Measurements from ENCODE around the gene PLCB3. TPM values are rescaled to one million over a fixed set of nuclear protein-coding genes. Genes with fewer than 3 reads are reported as not detected.

Gene PLCB3
- total RNA-seq, 1 donor from 2014 or later = 11.5 TPM

DNA sequence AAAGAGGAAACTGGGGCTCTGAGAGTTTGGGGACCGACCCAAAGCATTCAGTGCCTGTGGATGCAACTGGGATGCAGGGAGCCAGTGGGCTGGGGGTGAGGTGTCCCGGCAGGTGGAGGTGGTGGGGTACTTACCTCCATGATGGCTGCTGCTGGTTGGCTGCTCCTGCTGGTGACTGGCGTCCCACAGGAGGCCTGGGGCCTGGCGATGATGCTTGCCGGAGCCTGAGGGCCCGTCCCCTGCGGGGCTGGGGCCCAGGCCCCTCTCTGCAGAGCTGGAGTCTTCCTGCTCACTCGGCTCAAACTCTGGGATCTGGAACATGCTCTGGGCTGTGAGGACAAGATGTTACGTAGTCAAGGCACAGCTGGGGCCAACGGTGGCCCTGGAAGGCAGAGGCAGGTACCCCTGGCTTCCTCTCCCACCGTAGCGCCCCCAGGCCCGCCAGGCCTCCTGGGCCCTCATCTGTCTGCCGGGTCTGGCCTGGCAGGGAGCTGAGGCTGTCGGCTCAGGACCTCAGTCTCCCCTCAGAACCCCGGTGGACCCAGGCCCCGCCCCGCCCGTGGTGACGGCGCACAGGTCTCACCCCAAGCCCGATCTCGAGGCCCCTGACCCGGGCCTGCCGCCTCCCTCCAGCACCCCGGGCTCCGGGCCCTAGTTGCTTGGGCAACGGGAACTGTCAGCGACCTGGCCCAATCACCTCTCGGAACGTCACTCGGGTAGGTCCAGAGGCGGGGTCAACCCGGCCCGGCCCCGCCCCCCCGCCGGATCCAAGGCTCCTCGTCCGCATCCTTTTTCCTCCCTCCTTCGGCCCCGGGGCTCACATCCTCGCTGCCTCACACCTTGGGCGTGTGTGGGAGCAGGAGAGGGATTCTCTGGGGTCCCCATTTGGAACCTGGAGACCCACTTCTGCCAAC, 33.0 kb downstream of the PLCB3 start, which contains the start of gene BAD:
TSS of gene BAD (minus strand) at position 618 of the 914 bp plus-strand sequence. CDS start at position 321, 297 bp downstream.
- intact Hi-C loops (cut with micrococcal nuclease) = loop anchor here (1.0 kb wide), 4 partner anchors 33 to 99 kb away; partner anchors contain the start of gene PLCB3

DNA sequence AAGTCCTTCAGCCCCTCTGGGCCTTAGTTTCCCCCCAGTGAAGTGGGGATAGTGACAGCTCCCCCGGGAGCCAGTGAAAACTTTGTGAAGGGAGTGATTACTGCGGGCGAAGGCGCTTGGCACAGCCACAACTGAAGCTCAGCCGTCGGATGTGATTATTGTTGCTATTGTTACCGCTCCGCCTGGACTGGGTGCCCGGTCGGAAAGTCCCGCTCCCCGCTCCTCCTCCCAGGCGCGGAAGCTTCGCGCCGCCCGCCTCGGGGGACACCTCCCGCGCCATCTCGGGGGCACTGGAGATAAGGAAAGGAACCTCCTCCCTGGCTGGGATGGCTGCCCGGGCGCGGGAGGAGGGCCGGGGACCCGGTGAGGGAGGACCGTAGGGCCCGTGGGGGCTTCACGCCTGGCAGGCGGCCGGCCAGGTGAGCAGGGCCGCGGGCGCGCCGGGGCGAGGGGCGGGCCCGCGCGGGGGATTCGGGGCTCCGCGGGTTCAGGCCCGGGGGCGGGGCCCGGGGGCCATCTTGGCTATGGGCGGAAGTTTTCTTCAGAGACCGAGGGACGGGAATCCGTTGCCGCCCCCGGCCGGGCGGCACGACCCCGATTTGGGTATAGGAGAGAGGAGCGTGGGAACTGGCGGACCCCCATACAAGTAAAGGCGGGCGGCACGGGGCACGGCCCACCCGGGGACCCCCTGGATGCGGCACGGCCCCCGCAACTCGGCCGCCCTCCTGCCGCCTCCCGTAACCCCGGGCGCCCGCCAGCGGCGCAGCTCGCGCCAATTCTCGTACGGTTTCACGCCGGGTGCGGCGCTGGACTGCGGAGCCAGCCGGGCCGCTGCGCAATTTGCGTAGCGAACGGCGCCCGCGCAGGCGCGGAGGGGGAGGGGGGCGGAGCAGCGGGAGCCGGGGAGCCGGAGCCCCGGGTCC, 33.9 kb downstream of the PLCB3 start, which contains the start of gene GPR137:
TSS of gene GPR137 (plus strand) at position 887 of the 923 bp plus-strand sequence. CDS start 677 bp downstream, outside the sequence.
- intact Hi-C loops (cut with micrococcal nuclease) = loop anchor here (1.0 kb wide), 8 partner anchors 15 to 100 kb away; partner anchors contain the start of genes ESRRA, FKBP2, PLCB3 and TRMT112

DNA sequence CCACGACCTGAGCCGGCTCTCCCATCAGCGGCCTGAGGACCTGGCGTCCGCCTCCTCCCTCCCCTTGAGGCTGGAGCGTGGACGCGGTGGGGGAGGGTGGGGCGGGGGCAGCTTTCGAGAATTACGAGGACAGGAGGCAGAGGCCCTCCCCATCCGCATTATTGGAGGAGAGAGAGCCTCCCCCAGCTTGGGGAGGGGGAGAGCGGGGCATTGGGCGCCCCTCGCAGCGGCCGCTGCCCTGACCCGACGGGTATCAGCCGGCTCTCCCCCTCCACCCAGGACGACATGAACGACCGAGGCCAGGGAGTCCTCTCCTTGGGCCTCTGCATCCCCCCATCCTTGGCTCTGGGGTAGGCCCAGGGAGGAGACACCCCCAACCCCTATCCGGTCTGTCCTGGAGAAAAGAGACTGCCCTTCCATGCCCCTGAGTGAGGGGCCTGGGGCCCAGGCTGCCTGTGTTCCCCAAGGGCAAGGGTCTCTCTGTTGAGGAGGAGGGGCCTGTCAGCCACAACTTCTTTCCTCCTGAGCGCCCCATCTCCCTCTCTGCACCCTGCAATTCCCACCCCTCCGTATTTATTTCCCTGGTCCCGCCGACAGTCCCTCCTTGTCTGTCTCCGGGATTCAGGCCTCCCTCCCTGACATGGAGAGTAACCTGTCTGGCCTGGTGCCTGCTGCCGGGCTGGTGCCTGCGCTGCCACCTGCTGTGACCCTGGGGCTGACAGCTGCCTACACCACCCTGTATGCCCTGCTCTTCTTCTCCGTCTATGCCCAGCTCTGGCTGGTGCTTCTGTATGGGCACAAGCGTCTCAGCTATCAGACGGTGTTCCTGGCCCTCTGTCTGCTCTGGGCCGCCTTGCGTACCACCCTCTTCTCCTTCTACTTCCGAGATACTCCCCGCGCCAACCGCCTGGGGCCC, 34.8 kb downstream of the PLCB3 start:
- intact Hi-C loops (cut with micrococcal nuclease) = loop anchor here (1.0 kb wide), 4 partner anchors 16 to 45 kb away; partner anchors contain the start of genes ESRRA, FKBP2 and TRMT112

DNA sequence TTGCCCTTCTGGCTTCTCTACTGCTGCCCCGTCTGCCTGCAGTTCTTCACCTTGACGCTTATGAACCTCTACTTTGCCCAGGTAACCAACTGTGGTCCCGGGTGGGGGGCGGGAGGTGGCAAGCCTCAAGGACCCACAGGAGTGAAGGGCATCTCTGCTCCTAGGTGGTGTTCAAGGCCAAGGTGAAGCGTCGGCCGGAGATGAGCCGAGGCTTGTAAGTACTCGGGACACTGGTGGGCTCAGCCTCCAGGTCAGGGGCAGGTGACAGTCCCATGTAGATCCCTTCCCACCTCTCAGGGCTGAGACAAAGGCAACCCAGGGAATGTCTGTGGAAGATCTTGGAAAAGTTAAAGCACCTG, 35.5 kb downstream of the PLCB3 start:
- intact Hi-C loops (cut with micrococcal nuclease) = no loop called here

DNA sequence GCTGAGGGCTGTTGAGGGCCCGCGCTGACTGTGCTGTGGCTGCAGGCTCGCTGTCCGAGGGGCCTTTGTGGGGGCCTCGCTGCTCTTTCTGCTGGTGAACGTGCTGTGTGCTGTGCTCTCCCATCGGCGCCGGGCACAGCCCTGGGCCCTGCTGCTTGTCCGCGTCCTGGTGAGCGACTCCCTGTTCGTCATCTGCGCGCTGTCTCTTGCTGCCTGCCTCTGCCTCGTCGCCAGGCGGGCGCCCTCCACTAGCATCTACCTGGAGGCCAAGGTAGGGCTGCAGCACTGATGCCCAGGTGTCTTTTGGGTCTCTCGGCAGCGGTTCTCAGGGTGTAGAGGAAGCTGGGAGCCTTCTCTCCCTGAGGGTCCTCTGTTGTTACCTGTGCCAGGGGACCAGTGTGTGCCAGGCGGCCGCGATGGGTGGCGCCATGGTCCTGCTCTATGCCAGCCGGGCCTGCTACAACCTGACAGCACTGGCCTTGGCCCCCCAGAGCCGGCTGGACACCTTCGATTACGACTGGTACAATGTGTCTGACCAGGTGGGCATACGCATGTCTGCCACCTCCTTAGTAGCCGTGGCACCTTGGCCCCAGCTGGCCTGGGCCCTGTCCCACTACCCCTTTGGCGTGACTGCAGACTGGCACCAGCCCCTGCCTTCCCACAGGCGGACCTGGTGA, 36.5 kb downstream of the PLCB3 start:
- intact Hi-C loops (cut with micrococcal nuclease) = no loop called here

DNA sequence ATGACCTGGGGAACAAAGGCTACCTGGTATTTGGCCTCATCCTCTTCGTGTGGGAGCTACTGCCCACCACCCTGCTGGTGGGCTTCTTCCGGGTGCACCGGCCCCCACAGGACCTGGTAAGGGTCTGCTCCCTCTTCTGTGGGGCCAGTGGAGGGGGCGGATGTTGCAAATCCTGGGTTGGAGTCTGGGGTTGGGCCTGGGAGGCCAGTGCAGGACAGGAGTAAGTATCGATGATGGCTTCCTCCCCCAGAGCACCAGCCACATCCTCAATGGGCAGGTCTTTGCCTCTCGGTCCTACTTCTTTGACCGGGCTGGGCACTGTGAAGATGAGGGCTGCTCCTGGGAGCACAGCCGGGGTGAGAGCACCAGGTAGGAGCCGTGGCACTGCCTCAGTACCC, 37.0 kb downstream of the PLCB3 start:
- intact Hi-C loops (cut with micrococcal nuclease) = no loop called here

DNA sequence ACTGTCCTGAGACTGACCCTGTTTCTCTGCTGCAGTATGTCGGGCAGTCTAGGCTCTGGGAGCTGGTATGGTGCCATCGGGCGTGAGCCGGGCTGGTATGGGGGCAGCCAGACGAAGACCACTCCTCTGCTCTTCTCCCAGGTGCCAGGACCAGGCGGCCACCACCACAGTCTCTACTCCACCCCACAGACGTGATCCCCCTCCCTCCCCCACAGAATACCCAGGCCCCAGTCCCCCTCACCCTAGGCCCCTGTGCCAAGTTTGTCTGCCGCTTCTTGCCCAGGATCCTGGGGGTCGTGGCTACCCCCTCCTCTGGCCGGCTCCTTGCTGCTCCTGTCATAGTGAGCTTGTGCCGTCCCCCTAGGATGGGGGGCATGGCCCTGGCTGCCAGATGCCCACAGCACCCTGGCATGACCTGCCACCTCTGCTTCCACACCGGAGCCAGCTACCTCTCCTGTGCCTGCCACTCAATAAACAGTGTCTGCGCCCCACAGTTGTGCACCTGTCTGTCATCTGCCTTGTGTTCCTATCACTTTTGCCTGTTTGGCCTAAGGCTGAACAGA, 37.8 kb downstream of the PLCB3 start:
- intact Hi-C loops (cut with micrococcal nuclease) = no loop called here

DNA sequence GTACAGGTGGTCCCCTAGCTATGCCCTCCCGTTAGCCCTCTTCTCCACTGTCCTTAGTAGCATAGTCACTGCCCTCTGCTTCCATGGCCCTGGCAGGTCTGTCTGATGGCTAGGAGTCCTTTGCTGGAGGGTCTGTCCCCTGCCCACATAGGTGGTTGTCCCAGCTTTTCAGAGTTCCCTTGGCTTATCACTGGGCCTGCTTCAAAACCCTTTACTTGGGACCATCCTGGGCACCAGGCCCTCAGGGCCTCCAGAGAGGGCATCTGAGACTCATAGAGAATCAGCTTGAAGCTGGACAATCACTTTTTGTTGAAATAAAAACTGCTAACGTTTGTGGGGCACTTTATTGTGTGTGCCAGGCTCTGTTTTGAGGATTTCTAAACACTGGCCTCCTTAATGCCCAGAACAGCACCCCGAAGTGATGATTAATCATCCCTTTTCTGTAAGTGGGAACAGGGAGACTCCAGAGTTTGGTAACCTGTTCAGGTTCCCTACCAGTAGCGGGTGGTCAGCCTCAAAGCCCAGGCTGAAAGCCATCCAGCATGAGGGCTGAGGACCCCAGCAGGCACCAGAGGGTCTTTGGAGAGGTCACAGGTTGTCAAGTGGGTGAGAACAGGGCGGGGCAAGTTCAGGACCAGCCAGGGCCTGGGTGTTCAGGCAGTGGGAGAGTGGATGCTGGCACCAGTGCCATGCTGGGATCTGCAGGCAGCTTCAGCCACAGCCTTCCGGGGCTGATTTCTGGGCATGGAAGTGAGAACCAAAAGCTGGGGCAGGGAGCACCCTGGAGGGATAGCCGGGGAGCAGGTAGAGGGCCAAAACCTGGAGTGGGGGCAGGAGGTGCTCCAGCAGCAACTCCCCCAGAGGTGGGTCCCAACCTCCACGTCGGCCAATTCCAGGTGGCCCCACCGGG, 39.3 kb downstream of the PLCB3 start:
- intact Hi-C loops (cut with micrococcal nuclease) = no loop called here

DNA sequence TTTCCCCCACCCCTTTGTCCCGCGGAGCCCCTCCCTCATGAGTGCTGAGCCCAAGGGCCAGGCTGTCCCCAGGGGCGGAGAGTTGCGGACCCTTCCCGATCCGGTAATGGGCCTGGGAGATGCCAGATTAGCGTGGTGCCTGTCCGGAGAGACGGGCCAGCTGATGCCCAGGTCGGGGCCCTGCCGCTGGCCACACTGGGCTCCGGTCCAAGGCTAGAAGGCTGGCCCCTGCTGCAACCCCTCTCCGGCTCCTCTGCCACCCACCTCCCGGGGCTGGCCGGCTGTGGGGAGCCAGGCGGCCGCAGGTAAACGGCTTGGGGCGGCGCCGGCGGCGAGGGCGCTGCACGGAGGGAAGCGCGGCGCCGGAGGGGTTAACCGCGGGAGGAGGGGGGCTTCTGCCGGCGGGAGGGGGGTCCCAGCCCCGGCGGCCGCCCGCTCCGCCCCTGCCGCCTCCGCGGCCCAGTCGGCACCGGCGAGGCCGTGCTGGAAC, 40.0 kb downstream of the PLCB3 start, which contains the start of gene KCNK4:
TSS of gene KCNK4 (plus strand) at position 41 of the 490 bp plus-strand sequence. CDS start 1,717 bp downstream, outside the sequence.
- intact Hi-C loops (cut with micrococcal nuclease) = no loop called here

DNA sequence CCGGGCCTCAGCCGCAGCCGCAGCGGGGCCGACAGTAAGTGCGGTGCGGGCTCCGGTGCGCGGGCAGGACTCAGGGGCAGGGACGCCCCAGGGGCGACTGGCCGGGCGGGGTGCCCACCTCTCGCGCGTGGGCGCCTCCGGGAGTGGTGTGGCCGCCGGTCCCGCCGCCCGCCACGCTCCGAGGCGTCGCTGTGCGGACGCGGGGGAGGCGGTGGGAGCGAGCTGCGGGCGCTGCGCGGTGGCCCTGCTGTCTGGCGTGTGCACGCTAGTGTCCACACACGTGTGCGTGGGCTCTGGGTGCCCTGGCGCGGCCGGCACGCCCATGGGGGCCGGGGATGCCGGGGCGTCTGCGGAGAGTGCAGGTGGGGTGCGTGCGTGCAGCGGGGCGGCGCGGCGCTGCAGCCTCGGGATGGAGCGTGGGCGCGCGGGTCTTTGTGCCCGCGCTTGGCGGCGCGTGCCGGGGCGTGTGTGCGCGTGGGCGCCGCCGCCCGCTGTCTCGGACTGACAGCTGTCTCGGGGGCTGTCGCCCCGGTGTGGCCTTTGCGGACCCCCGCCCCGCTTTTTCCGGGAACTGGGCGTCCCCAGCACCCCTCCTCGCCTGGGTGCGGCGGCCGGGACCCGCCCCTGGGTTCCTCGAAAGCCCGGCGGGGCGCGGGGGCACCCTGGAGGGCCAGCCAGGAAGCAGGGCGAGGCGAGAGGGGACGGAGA, 40.6 kb downstream of the PLCB3 start:
- intact Hi-C loops (cut with micrococcal nuclease) = no loop called here

DNA sequence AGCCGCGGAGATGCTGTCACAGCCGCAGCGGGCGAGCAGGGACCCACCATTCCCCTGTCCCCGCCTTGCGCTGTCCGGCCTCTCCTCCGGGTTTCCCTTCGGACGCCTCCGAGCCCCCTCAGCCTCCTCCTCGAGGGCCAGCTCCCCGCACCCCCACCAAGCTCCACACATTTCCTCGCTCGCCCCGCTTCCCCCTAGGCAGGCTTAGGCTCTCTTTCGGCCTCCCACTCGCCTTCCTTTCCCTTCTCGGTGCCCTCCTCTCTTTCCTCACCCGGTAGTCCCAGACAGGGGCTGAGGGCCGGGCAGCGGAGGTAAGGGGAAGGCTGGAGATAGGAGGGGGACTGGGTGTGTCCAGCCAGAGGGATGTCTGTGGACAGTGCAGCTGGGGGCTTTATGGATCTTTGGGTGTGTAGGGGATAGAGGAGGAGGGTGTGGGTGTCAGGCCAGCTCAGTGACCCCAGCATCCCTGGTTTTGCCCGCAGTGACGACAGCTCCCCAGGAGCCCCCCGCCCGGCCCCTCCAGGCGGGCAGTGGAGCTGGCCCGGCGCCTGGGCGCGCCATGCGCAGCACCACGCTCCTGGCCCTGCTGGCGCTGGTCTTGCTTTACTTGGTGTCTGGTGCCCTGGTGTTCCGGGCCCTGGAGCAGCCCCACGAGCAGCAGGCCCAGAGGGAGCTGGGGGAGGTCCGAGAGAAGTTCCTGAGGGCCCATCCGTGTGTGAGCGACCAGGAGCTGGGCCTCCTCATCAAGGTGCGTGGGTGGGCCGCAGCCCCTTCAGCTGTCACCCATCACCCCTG, 41.3 kb downstream of the PLCB3 start:
- intact Hi-C loops (cut with micrococcal nuclease) = no loop called here

DNA sequence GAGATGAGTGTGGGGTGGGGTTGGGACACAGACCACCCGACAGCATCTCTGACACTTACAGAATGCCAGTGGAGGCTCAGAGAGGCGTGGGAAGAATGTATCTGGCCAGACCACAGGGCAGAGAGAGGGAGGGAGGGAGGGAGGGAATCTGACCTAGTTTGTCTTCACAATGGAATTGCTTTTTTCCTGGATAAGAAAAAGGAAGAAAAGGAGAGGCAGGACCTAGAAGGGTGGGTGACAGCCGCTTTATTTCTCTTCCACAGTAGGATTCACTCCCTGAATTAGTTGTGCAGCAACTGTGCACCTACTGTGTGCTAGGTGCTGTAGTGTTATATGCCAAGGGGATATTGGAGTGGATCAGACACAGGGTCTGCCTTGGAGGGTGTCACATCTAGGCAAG, 43.4 kb downstream of the PLCB3 start:
- intact Hi-C loops (cut with micrococcal nuclease) = no loop called here

DNA sequence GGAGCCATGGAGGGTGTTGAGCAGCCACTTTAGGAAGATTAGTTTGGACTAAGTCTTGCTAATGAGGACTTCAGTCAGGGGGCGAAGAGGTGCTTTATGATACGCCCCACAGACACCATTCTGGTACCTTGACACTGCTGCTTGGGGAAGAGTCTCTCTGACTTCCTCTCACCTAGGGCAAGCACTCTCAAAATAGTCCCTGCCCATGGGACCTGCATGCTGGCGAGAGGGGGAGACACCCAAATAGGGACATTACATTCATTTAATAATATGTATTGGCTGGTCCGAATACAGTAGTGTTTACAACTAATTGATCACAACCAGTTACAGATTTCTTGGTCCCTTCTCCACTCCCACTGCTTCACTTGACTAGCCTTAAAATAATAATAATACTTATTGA, 44.4 kb downstream of the PLCB3 start:
- intact Hi-C loops (cut with micrococcal nuclease) = no loop called here

DNA sequence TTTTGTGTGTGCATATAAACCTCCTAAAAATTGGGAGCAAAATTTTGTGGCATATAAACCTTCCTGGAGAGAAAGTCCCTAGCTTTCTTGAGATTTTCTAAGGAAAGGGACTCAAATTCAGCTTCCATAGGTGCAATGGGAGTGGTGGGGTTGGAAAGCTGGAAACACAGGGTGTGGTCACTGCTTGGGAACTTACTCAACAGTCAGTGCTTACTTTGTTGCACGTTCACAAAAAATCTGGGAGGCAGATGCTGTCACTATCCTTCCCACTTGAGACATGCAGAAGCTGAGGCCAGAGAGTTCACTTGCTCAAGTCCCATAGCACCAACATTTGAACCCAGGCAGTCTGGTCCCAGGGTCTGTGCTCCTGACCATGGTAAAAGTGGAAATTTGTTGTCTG, 44.9 kb downstream of the PLCB3 start:
- intact Hi-C loops (cut with micrococcal nuclease) = no loop called here

DNA sequence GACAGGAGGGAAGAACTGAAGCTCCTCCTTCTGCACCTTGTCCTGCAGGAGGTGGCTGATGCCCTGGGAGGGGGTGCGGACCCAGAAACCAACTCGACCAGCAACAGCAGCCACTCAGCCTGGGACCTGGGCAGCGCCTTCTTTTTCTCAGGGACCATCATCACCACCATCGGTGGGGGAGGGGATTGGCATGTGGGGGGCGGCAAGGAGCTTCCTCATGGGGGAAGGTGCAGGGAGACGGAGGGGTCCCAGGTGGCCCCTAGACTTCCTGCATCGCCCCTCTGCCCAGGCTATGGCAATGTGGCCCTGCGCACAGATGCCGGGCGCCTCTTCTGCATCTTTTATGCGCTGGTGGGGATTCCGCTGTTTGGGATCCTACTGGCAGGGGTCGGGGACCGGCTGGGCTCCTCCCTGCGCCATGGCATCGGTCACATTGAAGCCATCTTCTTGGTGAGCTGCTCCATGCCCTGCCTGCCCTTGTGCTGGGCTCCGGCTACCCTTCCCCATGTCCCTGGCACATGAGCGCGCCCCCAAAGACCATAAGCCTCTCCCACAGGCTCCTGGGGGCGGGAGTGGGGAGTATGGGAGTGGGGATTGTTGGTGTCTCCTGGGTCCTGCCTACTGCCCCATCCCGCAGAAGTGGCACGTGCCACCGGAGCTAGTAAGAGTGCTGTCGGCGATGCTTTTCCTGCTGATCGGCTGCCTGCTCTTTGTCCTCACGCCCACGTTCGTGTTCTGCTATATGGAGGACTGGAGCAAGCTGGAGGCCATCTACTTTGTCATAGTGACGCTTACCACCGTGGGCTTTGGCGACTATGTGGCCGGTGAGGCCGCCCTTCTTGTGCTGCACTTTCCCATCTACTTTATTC, 45.7 kb downstream of the PLCB3 start:
- intact Hi-C loops (cut with micrococcal nuclease) = no loop called here
